PC-3 (cell line): Measurements from ENCODE around the gene FCRL6. TPM values are rescaled to one million over a fixed set of nuclear protein-coding genes. Genes with fewer than 3 reads are reported as not detected.

Experiments
- ATAC-seq: fragments of 200-7000 bp; cut with Tn5 transposase; 2 replicates; pipeline ENCODE4 v1.9.1; 2020; ENCODE audit warnings: mild to moderate bottlenecking, moderate library complexity
- BruUV-seq: library from RNA; stranded (reverse); fragments of 400-500 nt; replicated peaks from 2 replicates; lab custom pipeline; 2021; lab: Mats Ljungman, UMichigan
- CTCF ChIA-PET: fragments of 300-600 bp; sonication (Branson Sonifier 250); formaldehyde crosslinking; loops from one replicate; lab custom pipeline; 2022; ENCODE audit warnings: antibody characterized with exemption; lab: Charles Lee
- POLR2A ChIA-PET: fragments of 300-600 bp; sonication (Branson Sonifier 250); formaldehyde crosslinking; loops from one replicate; lab custom pipeline; 2022; ENCODE audit warnings: antibody characterized with exemption; ENCODE audit not compliant: unreplicated experiment; lab: Charles Lee
- DNase-seq: peaks from one replicate; pipeline ENCODE4 v3.0.0-alpha.2; 2015
- H2AFZ ChIP-seq: fragments of 300-600 bp; sonication (generic); 2 replicates; pipeline ENCODE4 v1.6.0; 2016; ENCODE audit warnings: antibody characterized with exemption, low read length
- H3F3A ChIP-seq: fragments of 300-600 bp; sonication (generic); one replicate; pipeline ENCODE4 v1.6.0; 2017; ENCODE audit warnings: antibody characterized with exemption, low read length, control low read depth, mild to moderate bottlenecking; ENCODE audit not compliant: unreplicated experiment
- H3K27ac ChIP-seq: fragments of 300-600 bp; sonication (generic); 2 replicates; pipeline ENCODE4 v1.5.1; 2016; ENCODE audit warnings: mild to moderate bottlenecking, low read length
- H3K27me3 ChIP-seq: fragments of 300-600 bp; sonication (generic); 2 replicates; pipeline ENCODE4 v1.6.1; 2016; ENCODE audit warnings: low read length, mixed read lengths
- H3K36me3 ChIP-seq: fragments of 300-600 bp; sonication (generic); 2 replicates; pipeline ENCODE4 v1.6.1; 2016; ENCODE audit warnings: low read depth, mixed run types, low read length, mixed read lengths
- H3K4me1 ChIP-seq: fragments of 300-600 bp; sonication (generic); 2 replicates; pipeline ENCODE4 v1.5.1; 2016; ENCODE audit warnings: low read length; ENCODE audit not compliant: insufficient read depth
- H3K4me2 ChIP-seq: fragments of 300-600 bp; sonication (generic); 2 replicates; pipeline ENCODE4 v1.6.0; 2016; ENCODE audit warnings: low read length
- H3K4me3 ChIP-seq: fragments of 300-600 bp; sonication (generic); 2 replicates; pipeline ENCODE4 v1.5.1; 2016; ENCODE audit warnings: mild to moderate bottlenecking, low read length, mixed read lengths
- H3K79me2 ChIP-seq: fragments of 300-600 bp; sonication (generic); 2 replicates; pipeline ENCODE4 v1.6.1; 2017; ENCODE audit warnings: low read length, mixed read lengths
- H3K9ac ChIP-seq: fragments of 300-600 bp; sonication (generic); 2 replicates; pipeline ENCODE4 v1.6.0; 2016; ENCODE audit warnings: mild to moderate bottlenecking, low read length
- H3K9me2 ChIP-seq: fragments of 300-600 bp; sonication (generic); replicated peaks from 2 replicates; pipeline ENCODE4 v1.6.1; 2016; ENCODE audit warnings: mixed run types, low read length, mixed read lengths
- H3K9me3 ChIP-seq: fragments of 300-600 bp; sonication (generic); 2 replicates; pipeline ENCODE4 v1.6.1; 2016; ENCODE audit warnings: low read length, mixed read lengths
- H4K20me1 ChIP-seq: fragments of 300-600 bp; sonication (generic); 2 replicates; pipeline ENCODE4 v1.6.1; 2016; ENCODE audit warnings: low read length, mixed read lengths
- EZH2 ChIP-seq: fragments of 300-600 bp; sonication (generic); IDR thresholded peaks from one replicate; pipeline ENCODE4 v1.6.1; 2017; ENCODE audit warnings: antibody characterized with exemption, mild to moderate bottlenecking, low read length; ENCODE audit not compliant: unreplicated experiment
- EZH2phosphoT487 ChIP-seq: fragments of 300-600 bp; sonication (generic); IDR thresholded peaks from 2 replicates; pipeline ENCODE4 v1.6.1; 2018; ENCODE audit warnings: mild to moderate bottlenecking, antibody characterized with exemption, low read length, borderline replicate concordance
- intact Hi-C: fragments of 100-400 bp; cut with micrococcal nuclease; formaldehyde crosslinking; loops from 2 replicates; pipeline ENCODE4 v1.9.0; 2023
- total RNA-seq: library from RNA; depleted of rRNA; stranded (reverse); fragments of >200 nt; gene quantifications from 2 replicates; pipeline ENCODE4 v1.2.3, GENCODE V29; 2014
- TF ChIP-seq, protein P1 (sequence below): fragments of 300-600 bp; sonication (generic); conservative IDR thresholded peaks from 2 replicates; pipeline ENCODE4 v1.5.1; 2017; ENCODE audit warnings: antibody characterized with exemption, low read depth, mild to moderate bottlenecking, low read length

Gene FCRL6
- total RNA-seq, 1 experiment from 2014 or later: not detected

DNA sequence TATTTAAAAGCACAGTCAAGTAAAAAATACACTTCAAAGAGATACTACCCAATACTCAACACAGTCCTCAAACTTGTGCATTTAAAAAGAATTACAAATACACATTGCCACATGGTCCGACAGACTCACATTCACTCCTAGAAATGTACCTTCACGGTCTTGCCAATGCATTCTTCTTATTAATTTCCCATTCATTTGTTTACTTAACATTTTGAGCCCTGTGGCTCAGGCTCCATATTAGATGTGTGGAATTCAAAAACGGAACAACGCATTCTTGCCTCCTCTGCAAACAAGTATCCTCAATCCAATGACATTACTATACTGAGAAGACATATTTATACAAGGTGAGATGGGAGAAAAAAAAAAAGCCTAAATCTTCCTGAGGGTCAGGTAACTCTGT, 23.9 kb upstream of the FCRL6 start:
- ChIA-PET CTCF (no interaction called here), POLR2A (no interaction called here)
- no peak for ATAC-seq
- H3K9ac ChIP-seq: no peak overlapping the region
- no peaks in the 10 kb centered on the region for H4K20me1 ChIP-seq
- H3K36me3 ChIP-seq: no peaks in the 10 kb centered on the region
- DNase-seq: no peak
- no peaks in the 10 kb centered on the region for H3K79me2 ChIP-seq
- no peaks in the 10 kb centered on the region for H3K9me2 ChIP-seq
- intact Hi-C loops: loop anchor here (5.0 to 10.0 kb wide), 4 partner anchors 566 to 643 kb away; no protein-coding TSS in a partner anchor
- TF ChIP-seq EZH2 (no peak), EZH2phosphoT487 (no peak)
- TF ChIP-seq, protein P1, sequence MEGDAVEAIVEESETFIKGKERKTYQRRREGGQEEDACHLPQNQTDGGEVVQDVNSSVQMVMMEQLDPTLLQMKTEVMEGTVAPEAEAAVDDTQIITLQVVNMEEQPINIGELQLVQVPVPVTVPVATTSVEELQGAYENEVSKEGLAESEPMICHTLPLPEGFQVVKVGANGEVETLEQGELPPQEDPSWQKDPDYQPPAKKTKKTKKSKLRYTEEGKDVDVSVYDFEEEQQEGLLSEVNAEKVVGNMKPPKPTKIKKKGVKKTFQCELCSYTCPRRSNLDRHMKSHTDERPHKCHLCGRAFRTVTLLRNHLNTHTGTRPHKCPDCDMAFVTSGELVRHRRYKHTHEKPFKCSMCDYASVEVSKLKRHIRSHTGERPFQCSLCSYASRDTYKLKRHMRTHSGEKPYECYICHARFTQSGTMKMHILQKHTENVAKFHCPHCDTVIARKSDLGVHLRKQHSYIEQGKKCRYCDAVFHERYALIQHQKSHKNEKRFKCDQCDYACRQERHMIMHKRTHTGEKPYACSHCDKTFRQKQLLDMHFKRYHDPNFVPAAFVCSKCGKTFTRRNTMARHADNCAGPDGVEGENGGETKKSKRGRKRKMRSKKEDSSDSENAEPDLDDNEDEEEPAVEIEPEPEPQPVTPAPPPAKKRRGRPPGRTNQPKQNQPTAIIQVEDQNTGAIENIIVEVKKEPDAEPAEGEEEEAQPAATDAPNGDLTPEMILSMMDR: no peak
- no peaks in the 10 kb centered on the region for H3F3A ChIP-seq
- H3K4me2 ChIP-seq: no peak overlapping the region
- peaks cover 19% of the 10 kb centered on the region for H3K4me1 ChIP-seq
- H3K9me3 ChIP-seq: no peaks in the 10 kb centered on the region
- H3K27me3 ChIP-seq: no peaks in the 10 kb centered on the region
- no peak overlapping the region for H2AFZ ChIP-seq
- BruUV-seq: no TSS peak
- no peak overlapping the region for H3K27ac ChIP-seq
- no peak overlapping the region for H3K4me3 ChIP-seq

DNA sequence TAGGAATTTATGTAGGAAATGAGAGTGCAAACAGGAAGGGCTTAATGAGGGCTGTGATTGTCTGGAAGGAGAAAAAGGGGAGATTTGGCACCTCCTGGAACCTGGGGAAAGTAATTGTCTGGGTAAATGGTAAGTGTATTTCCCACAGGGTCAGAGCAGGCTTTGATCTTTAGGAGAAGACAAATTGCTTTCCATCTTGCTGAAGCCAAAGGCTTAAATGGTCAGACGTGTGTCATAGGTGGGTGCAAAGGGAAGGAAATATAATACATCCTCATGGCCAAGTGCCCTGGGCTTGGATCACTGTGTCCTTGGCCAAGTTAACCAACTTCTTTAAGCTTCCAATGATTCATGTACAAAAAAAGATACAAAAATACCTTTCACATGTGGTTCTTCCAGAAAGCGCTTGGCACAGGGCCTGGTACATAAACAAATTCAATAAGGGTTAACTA, 22.7 kb upstream of the FCRL6 start:
- H3K9me3 ChIP-seq: no peaks in the 10 kb centered on the region
- H3K79me2 ChIP-seq: no peaks in the 10 kb centered on the region
- no peaks in the 10 kb centered on the region for H3K9me2 ChIP-seq
- H3K4me1 ChIP-seq: peaks cover 19% of the 10 kb centered on the region
- 0 out of 2 replicates have a peak overlapping the region, but pooled peaks have one; percentile 73 for H3K4me2 ChIP-seq
- H3K27me3 ChIP-seq: no peaks in the 10 kb centered on the region
- H4K20me1 ChIP-seq: no peaks in the 10 kb centered on the region
- no peak overlapping the region for H3K27ac ChIP-seq
- DNase-seq (peak; percentile 62), ATAC-seq (no peak)
- intact Hi-C loops: loop anchor here (5.0 to 10.0 kb wide), 4 partner anchors 567 to 645 kb away; no protein-coding TSS in a partner anchor
- H3K9ac ChIP-seq: no peak overlapping the region
- no peak overlapping the region for H2AFZ ChIP-seq
- no peaks in the 10 kb centered on the region for H3F3A ChIP-seq
- BruUV-seq: no TSS peak
- TF ChIP-seq EZH2 (no peak), EZH2phosphoT487 (no peak)
- TF ChIP-seq, protein P1: no peak
- no peaks in the 10 kb centered on the region for H3K36me3 ChIP-seq
- CTCF ChIA-PET: no interaction called here
- no peak overlapping the region for H3K4me3 ChIP-seq
- POLR2A ChIA-PET: no interaction called here
